HG03097 (cell line): Measurements from ENCODE around the gene MRPS2.

ENCODE experiments used
- ATAC-seq: cut with Tn5 transposase; IDR thresholded peaks from one replicate; pipeline ENCODE4 v1.9.1; 2021; ENCODE audit not compliant: unreplicated experiment, low FRiP score

The MRPS2 gene

DNA sequence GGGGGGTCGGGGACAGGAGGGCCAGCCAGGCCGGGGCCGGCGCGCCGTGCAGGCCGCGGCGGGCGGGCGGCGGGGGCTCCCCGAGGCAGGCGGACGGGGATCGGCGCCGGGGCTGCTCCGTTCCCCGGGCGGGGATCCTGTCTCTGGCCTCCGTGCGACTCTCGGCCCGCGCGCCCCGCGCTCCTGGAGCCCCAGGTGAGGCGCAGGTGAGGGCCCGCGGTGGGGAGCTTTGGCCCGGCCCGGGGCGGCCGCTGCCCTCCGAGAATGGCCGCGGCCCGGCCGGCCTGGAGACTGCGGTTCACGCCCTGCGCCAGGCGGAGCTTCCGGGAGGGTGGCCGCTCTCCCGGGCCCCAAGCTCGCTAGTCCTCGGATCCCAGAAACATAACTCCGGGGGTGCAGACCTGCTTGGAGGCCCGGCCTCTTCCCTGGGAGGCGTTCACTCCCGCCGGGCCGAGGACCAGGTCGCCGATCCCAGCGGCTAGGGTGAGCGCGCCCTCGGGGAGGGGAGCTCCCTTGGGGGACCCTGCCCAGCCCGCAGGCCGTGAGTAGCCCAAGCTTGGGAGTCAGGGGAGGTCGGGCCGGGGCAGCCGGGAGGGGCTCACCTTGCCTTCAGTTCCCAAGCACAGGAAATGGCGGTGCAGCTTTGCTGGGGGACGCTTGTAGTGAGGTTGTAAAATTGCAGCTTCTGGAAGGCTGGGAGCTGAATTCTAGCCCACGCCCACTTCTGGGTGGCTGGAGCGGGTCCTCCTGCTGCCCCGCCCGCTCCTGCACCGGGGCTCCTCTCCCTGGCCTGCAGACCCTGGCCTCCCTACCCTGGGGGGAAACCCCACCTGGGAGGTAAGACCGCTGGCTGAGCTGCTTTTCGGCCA, 20.2 kb upstream of the MRPS2 start:
- ATAC-seq: no peak

DNA sequence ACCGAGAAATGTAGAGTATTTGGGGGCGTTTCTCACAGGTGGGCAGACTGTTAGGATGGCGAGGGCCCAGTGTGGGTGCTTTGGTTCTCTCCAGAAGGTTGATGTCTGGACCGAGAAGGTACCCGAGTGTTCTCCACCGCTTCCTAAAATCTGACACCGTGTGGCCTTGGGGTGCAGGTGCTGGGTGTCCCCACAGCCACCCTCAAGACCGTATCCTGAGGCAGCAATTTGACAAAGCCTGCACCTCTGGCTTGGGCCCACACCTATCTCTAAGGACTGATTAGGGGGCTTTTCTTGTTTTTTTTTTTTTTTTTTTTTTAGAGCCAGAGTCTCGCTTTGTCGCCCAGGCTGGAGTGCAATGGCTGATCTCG, 19.6 kb upstream of the MRPS2 start:
- no peak for ATAC-seq

DNA sequence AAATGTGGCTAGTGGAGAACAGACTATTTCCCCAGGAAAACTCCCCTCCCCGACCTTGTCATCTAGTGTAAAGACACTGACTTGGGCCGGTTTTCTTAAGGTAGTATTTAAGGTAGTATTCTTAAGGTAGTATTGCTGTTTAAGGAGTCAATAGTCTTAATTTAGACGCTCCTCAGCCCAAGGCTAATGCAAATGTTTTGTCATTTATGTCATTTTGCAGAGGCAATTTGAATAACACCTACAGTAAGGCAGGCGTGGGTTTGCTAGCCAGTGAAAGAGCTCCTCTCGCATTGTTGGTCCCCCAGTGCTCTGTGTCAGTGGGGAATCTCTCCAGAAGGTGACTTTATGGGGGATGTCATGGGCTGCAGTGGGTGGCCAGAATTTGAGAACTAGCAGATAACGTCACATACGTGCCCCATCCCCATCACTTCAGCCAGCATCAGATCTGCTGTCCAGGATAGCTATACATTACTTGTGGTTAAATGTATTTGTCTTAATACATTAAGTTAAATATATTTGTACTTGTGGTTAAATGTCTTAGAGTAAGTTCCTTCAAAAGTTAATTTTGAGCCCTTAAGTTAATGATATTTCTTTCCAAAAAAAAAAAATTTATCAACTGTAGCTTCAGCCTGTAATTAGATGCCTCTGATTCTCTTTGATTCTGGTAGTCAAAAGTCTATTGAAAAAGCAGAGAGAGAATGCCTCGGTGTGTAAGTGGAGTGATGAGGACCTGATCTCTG, 18.3 kb upstream of the MRPS2 start:
- ATAC-seq: no peak

DNA sequence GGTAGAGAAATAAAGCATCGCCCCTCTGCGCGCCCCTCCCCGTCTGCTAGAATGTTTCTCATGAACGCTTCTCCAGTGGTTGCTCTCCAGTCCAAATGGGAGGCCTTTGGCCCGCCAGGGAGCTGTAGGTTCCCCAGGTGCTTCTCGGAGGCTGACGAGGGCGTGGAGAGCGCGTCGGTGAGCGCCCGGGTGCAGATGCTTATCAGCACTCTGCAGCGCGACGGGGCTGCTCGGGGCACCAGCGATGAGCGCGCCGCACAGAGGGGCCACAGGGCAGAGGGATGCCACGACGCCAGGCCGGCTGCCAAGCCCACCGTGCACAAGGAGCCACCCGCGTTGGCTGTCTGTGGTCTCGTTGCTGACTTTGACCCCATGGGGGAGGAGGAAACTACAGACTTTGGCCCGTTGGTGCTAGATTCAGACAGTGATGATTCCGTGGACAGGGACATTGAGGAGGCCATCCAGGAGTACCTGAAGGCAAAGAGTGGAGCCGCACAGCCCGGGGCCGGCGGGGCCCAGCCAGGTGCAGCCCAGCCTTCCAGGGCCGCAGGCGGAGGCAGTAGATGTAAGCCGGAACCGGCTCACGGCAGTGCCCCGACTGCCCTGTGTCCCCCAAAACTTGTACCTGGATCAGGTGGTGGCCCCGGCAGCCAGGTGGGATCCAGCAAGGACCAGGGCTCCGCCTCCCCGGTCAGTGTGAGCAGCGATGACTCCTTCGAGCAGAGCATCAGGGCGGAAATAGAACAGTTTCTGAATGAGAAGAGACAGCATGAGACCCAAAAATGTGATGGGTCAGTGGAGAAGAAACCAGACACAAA, 15.8 kb upstream of the MRPS2 start:
- no peak for ATAC-seq

DNA sequence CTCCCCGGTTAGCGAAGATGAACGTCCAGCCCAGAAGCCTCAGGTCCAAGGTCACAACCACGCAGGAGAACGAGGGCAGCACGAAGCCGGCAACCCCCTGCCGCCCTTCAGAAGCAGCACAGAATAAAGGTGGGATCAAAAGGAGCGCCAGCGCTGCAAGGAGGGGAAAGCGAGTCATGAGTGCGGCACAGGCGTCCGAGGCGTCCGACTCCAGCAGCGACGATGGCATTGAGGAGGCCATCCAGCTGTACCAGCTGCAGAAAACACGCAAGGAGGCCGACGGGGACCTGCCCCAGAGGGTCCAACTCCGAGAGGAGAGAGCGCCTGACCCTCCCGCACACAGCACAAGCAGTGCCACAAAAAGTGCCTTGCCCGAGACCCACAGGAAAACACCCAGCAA, 15.1 kb upstream of the MRPS2 start:
- no peak for ATAC-seq

DNA sequence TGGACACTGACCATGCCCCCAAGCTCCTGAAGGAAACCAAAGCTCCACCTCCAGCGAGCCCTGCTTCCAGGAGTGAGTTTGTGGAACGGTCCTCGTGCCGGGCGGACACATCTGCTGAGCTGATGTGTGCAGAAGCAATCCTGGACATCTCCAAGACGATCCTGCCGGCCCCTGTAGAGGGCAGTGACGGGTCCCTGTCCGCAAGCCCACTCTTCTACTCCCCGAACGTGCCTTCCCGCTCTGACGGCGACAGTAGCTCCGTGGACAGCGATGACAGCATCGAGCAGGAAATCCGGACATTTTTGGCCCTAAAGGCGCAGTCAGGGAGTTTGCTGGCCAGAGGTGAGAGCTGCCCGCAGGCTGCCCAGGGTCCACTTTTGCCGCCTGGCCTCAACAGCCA, 14.7 kb upstream of the MRPS2 start:
- ATAC-seq: no peak

DNA sequence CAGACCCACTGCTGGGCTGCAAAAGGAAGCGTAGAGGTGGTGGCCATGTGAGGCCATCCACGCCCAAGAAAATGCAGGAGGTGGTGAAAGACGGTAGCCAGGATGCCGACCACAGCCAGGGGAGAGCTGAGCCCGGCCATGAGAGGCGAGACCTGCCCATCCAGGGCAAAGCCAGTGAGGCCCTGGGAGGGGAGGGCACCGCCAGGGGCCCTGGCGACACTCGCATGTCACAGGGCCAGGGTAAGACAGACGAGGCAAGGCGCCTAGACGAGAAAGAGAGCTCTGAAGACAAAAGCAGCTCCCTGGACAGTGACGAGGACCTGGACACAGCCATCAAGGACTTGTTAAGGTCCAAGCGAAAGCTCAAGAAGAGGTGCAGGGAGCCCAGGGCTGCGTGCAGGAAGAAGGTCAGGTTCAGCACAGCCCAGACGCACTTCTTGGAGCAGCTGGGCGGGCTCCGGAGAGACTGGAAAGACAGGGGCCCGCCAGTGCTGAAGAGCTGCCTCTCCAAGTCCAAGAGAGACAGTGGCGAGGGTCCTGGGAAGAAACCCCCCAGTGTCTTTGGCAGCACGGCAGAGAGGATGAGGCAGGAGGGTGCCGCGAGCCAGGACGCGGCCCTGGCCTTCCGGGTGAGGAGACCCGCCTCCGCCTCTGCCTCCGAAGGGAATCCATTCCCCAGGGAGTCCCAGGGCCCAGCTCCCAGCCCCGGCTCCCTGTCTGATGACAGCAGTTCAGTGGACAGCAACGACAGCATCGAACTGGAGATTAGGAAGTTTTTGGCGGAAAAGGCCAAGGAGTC, 14.0 kb upstream of the MRPS2 start:
- ATAC-seq: no peak

DNA sequence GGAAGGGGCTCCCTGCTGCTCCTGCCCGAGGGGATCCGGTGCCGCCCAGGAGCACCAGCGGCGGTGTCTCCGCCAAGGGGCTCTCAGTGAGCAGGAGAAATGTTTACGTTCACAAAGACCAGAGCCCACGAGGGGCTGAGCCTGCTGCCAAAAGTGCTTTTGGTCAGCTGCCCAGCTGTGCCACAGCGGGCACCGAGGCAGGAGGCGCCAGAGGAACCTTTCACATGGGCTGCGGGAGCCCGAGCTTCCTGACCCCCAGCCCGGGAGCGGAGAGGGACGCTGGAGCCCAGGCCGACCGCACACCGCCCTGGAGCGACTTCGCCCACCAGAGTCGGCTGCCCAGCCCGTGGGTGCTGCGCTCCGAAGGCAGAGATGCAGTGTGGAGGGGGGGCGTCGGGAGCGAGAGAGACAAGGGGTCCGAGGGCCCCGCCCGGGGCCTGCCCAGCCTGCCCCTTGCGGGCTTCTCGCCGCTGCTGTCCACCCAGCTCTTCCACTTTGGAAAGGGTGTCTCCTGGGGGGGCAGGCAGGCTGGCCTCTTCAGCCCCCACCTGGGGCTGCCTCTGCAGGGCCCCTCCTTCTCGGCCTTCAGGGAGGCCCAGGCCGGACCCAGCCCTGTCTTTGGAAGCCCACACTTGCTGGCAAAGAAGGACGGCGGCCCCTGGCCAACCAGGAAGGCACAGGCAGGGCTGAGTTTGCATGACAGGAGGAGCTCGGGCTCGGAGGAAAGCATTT, 13.0 kb upstream of the MRPS2 start:
- ATAC-seq: no peak

DNA sequence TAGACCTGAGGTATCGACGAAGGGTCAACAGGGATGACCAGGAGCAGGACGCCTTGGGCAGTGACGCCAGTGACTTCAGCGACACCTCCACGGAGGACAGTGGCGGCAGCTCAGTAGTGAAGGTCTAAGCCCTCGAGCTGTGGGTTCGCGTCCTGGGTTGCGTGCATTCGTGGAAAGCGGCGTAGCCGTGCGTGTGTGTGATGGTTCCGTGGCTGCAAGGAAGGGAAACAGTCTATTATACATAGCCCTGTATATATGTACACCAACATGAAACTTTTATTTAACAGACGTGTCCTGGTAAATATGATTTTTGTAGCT, 12.5 kb upstream of the MRPS2 start:
- ATAC-seq: no peak

DNA sequence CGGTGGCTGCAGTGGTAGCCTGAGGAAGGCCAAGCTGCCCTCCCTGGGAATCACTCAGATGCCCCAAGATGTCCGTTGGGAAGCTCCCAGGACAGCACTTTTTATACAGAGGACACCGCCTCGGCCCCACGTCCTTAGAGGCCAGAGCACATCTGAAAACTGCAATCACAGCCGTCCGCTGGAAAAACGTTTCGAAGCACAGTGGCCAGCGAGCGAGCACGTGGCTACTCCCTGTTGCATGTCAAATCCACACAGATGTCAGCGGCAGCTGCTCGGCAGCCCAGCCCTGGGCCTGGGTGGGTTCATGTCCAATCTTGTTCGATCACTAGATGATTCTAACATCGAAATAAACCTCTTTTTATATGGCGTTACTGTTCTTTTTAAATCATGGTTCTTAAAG, 12.0 kb upstream of the MRPS2 start:
- no peak for ATAC-seq

DNA sequence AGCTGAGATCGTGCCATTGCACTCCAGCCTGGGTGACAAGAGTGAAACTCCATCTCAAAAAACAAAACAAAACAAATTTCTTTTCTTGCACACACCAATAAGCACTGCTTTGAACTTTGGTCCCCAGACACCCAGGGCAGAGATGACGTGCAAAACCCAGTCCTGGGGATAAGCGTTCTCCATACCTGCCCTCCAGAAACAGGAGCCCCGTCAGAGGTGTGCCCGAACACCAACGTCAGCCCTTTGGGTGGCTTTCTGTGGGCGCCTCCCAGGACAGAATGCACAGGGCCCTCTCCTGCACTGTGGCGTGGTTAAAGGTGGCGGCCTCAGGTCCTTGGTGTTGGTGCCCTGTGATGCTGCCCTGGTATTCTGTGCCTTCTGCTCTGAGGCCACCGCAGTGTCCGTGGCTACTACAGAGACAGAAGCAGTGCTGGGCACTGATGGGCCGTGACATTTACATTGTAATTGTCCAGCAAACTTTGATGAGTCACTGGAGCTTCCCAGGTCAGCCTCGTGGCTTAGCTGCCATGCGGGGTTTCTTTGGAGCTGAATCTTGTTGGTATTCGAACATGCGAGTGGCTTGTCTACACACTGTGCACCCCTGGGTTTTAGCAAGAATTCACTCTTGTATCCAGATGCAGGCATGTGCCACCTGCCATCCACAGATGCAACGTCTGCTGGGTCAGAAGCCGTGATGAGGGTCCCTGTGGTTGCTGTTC, 11.1 kb upstream of the MRPS2 start:
- no peak for ATAC-seq

DNA sequence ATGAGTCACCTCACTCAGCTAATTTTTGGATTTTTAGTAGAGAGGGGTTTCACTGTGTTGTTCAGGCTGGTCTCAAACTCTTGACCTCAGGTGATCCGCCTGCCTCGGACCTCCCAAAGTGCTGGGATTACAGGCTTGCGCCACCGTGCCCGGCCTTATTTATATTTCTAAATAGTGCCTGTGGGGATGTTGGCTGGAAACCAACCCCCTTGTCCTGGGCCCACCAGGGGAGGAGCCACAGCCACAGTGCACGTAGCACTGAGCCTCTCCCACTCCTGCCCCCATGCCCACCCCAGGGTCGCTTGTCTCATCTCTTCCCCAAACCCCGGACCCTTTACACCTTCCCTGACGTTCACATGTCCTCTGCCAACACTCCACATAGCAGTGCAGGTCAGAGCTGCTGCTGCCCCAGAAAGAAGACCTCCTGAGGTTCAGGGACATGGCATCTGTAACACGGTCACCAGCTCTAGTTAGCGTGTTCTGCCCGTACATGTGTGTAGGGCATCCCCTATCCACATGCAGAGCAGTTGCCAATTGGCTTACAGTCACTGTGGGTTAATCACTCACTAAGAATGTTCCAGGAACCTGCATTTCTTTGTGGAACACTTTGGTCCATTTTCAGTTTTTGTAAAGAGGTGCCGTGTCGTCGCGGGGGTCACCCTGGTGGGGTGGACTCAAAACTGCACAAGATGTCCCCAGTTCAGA, 10.2 kb upstream of the MRPS2 start:
- no peak for ATAC-seq

DNA sequence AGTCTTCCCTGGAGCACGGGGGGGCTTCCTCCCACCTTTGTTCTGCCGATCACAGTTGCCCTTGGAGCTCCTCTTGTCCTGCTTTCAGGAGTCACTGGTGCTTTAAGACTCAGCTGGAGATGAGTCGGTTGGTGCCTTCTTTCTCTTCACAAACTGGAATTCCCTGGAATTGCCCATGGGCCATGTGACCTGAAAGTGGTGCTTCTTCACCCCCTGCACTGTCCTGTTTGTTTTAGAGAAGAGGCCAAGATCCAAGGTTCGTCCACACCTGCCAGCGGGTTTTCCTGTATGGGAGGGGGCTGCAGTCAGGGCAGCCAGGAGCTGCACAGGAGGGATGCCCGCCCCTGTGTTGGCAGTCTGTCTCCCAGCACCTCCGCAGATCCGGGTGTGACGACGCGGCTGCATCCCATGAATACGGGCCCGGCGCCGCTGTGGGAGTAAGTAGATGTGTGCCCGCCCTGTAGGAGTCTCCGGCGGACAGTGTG, 9.5 kb upstream of the MRPS2 start:
- no peak for ATAC-seq

DNA sequence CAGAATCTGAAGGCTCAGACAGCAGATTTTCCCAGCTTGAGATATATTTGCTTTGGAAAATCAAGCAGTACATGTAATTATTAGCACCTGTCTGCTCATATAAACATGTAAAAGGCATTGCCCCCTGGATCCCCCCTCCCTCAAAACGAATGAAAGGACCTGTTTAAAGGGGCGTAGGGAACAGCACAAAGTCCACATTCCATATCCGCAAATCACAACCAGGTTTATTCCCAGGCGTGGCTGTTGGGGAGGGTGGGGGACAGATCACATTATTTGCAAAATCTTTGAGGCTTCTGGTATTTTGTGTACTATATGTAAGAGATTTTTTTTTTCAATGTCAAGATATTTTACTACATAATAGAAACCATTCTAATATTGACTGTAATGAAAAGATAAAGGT, 8.7 kb upstream of the MRPS2 start:
- no peak for ATAC-seq

DNA sequence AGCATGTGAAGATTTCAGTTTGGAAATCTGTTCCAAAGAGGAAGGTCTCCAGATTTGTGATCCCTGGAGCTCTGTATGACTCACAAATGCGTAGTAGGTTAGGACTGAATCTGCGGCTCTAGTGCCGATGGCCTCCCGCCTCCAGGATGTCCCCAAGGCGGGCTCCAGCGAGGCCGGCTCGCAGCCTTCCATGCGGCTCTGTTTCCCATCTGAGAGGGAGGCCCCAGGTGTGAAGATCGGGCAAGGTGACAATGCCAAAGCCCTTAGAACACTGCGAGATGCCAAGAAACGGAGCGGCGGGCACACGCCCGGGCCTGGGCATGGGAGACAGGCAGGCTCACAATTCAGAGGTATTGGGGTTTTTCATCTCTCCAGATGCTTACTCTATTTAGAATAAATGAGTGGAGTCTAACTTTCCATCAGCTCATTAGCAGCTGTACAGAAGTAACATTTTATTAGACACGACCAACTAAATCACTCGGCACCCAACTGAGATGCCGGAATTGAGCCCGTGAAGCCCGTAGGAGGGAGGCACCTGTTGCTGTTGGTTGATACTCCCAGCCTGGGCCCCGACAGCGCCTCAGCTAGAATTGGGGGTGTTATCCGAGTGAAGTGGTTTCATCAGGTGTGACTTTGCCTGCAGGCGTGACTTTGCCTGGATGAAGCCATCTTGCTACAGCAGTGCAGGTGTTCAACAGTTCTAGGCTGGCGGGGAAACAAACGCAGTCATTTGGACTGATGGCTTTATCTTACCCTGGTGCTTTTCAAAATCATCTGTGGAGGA, 7.4 kb upstream of the MRPS2 start:
- ATAC-seq: no peak

DNA sequence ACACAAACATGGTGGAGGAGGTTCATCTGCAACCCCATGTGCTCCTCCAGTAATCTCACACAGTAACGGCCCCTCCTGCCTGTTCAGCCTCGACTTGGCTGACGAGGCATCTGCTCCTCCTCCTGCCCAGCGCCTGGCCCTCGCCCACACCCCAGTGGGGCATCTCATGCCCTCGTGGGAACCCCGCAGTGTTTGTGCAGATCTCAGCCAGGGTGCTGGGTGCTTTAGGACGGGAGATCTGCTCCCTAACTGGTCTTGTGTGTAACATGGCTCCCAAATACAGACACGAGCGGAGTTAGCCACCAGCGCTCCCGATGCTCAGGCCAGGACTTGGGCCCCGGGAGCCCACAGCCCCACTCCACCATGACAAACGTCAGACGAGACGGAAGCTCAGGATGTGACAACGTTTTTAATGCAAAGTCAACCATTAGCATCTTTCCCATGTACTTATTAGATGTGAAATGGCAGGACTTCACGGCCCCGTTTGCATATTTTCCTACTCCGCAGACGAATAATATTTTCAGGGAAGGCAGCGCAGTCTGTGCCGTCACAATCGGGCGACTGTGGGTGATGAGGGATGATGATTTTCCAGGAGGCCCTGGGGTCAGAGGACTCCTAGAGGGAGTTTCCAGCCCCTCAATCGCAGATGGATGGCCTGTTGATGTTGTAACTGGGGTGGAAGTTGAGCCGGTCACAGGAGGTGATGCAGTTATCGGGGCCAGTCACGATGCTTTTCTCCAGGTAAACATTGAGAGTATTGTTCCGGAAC, 5.5 kb upstream of the MRPS2 start:
- ATAC-seq: no peak
